ENCODE data around the gene YIPF5.

Gene YIPF5

DNA sequence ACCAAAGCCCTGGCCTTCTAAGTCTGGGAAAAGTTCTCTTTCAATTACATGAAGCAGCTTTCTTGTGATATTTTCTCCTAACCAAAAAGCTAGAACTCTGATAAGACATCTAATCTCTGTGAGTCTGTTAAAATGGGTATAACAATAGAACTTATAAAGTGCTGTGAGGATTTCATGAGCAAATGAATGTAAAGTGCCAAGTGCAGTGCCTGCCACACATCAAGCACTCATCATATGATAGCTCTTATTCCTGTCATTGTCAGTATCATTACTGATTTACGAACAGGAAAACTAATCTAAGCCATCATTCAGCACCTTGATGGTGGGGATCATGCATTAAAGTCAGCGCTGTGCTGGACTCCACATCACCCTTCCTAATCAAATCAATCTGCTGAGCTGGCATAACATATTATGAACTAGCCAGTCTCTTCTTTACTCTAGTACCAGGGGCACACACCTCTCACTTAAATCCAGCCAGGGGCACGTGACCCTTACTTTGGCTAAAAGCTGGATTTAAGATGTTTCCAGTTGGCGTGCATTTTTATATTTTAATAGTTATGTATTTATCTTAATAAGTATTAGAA is 37.3 kb downstream of the YIPF5 start:
- FAIRE-seq (no peak), DNase-seq (ENCODE audit: insufficient read length, low spot score) (no peak)
- no peak for TF ChIP-seq POLR2A (IDR thresholded peaks at IDR 0.05; ENCODE audit: low read depth, low read length)
- no peak for TF ChIP-seq TAF1 (IDR thresholded peaks at IDR 0.05; ENCODE audit: low read depth, low read length)
- TF ChIP-seq PAX5 (IDR thresholded peaks at IDR 0.05; ENCODE audit: insufficient read depth, low read length, severe bottlenecking) = no peak
- no peak for TF ChIP-seq POU2F2 (IDR thresholded peaks at IDR 0.05; ENCODE audit: low read depth, low read length)
- TF ChIP-seq POLR2AphosphoS5 (IDR thresholded peaks at IDR 0.05; ENCODE audit: low read depth, low read length) = no peak
- no peak for TF ChIP-seq SPI1 (IDR thresholded peaks at IDR 0.05; ENCODE audit: low read depth, low read length)

GRCh38 chr5:144131261-144131660 is 39.2 kb downstream of the YIPF5 start:
- DNase-seq (ENCODE audit: insufficient read length, low spot score) (no peak), FAIRE-seq (no peak)
- TF ChIP-seq POU2F2 (IDR thresholded peaks at IDR 0.05; ENCODE audit: low read depth, low read length) (no peak), TAF1 (IDR thresholded peaks at IDR 0.05; ENCODE audit: low read depth, low read length) (no peak), PAX5 (IDR thresholded peaks at IDR 0.05; ENCODE audit: insufficient read depth, low read length, severe bottlenecking) (no peak), POLR2A (IDR thresholded peaks at IDR 0.05; ENCODE audit: low read depth, low read length) (no peak), SPI1 (IDR thresholded peaks at IDR 0.05; ENCODE audit: low read depth, low read length) (no peak), POLR2AphosphoS5 (IDR thresholded peaks at IDR 0.05; ENCODE audit: low read depth, low read length) (no peak)

DNA sequence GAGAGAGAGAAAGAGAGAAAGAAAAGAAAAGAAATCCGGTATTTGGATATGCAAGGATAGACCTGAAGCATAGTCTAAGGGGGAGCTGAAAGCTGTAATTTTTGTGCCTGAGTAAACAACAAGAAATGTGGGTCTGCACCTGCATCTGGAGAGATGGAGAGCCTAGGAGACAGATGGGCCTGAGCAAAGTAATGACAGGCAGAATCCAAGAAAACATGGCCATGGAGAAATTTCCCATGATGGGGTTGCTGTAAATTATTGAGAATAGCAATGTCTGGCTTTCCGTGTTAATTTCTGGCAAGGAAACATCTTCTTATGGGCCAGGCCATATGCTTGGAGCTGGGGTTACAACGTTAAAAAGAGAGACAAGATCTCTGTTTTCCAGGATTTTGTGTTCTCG is 40.2 kb downstream of the YIPF5 start:
- FAIRE-seq (no peak), DNase-seq (ENCODE audit: insufficient read length, low spot score) (no peak)
- TF ChIP-seq POLR2AphosphoS5 (IDR thresholded peaks at IDR 0.05; ENCODE audit: low read depth, low read length) = no peak
- TF ChIP-seq SPI1 (IDR thresholded peaks at IDR 0.05; ENCODE audit: low read depth, low read length) = no peak
- no peak for TF ChIP-seq POLR2A (IDR thresholded peaks at IDR 0.05; ENCODE audit: low read depth, low read length)
- TF ChIP-seq TAF1 (IDR thresholded peaks at IDR 0.05; ENCODE audit: low read depth, low read length) = no peak
- TF ChIP-seq PAX5 (IDR thresholded peaks at IDR 0.05; ENCODE audit: insufficient read depth, low read length, severe bottlenecking) = no peak
- TF ChIP-seq POU2F2 (IDR thresholded peaks at IDR 0.05; ENCODE audit: low read depth, low read length) = no peak

- no peak for FAIRE-seq
- no peak for DNase-seq (ENCODE audit: insufficient read length, low spot score)
- TF ChIP-seq SPI1 (IDR thresholded peaks at IDR 0.05; ENCODE audit: low read depth, low read length) (no peak), TAF1 (IDR thresholded peaks at IDR 0.05; ENCODE audit: low read depth, low read length) (no peak), POLR2AphosphoS5 (IDR thresholded peaks at IDR 0.05; ENCODE audit: low read depth, low read length) (no peak)
Observed at GRCh38 chr5:144128844-144129243, 41.6 kb downstream of the YIPF5 start.

- DNase-seq (ENCODE audit: insufficient read length, low spot score) = no peak
- no peak for TF ChIP-seq POLR2A (IDR thresholded peaks at IDR 0.05; ENCODE audit: low read depth, low read length)
- TF ChIP-seq POU2F2 (IDR thresholded peaks at IDR 0.05; ENCODE audit: low read depth, low read length) = no peak
- TF ChIP-seq TAF1 (IDR thresholded peaks at IDR 0.05; ENCODE audit: low read depth, low read length) = no peak
- TF ChIP-seq SPI1 (IDR thresholded peaks at IDR 0.05; ENCODE audit: low read depth, low read length) = no peak
- no peak for TF ChIP-seq POLR2AphosphoS5 (IDR thresholded peaks at IDR 0.05; ENCODE audit: low read depth, low read length)
- FAIRE-seq = no peak
Observed at GRCh38 chr5:144126707-144127106, 43.8 kb downstream of the YIPF5 start.

DNA sequence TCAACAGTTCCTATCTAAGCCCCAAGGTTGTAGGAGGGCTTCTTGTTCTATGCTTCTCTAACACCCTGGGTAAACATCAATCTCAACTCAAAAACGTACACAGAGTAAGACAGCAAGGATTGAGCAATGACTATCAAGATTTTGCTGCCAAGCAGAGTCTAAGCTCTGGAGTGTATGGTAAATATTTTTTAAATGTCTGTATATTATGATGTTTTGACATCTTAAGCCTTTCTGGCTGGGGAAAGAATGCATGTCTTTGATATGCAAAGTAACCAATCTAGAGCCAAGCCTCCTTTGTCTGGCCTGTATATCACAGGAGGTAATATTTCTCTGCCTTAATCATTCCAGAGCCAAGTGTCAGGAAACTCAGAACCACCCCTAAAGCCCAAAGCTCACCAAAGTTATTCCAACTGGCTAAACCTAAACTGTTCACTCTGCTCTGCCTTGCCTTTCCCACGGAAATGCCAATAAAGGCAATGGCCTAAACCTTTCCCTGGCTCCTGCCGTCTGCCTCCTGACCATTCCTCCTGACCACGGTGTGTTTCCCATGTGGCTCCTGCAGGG is 45.2 kb downstream of the YIPF5 start:
- FAIRE-seq = no peak
- no peak for DNase-seq (ENCODE audit: insufficient read length, low spot score)
- TF ChIP-seq POLR2A (IDR thresholded peaks at IDR 0.05; ENCODE audit: low read depth, low read length) (no peak), POLR2AphosphoS5 (IDR thresholded peaks at IDR 0.05; ENCODE audit: low read depth, low read length) (no peak), TAF1 (IDR thresholded peaks at IDR 0.05; ENCODE audit: low read depth, low read length) (no peak), PAX5 (IDR thresholded peaks at IDR 0.05; ENCODE audit: insufficient read depth, low read length, severe bottlenecking) (no peak), SPI1 (IDR thresholded peaks at IDR 0.05; ENCODE audit: low read depth, low read length) (no peak), POU2F2 (IDR thresholded peaks at IDR 0.05; ENCODE audit: low read depth, low read length) (no peak)

- no peak for DNase-seq (ENCODE audit: insufficient read length, low spot score)
- TF ChIP-seq POLR2A (IDR thresholded peaks at IDR 0.05; ENCODE audit: low read depth, low read length) (no peak), TAF1 (IDR thresholded peaks at IDR 0.05; ENCODE audit: low read depth, low read length) (no peak), POU2F2 (IDR thresholded peaks at IDR 0.05; ENCODE audit: low read depth, low read length) (no peak)
- FAIRE-seq = no peak
Observed at GRCh38 chr5:144122641-144123040, 47.8 kb downstream of the YIPF5 start.

GRCh38 chr5:144122081-144122480 is 48.4 kb downstream of the YIPF5 start:
- DNase-seq (ENCODE audit: insufficient read length, low spot score) (no peak), FAIRE-seq (no peak)
- no peak for TF ChIP-seq POLR2AphosphoS5 (IDR thresholded peaks at IDR 0.05; ENCODE audit: low read depth, low read length)
- no peak for TF ChIP-seq POLR2A (IDR thresholded peaks at IDR 0.05; ENCODE audit: low read depth, low read length)
- TF ChIP-seq SPI1 (IDR thresholded peaks at IDR 0.05; ENCODE audit: low read depth, low read length) = no peak
- no peak for TF ChIP-seq PAX5 (IDR thresholded peaks at IDR 0.05; ENCODE audit: insufficient read depth, low read length, severe bottlenecking)
- no peak for TF ChIP-seq TAF1 (IDR thresholded peaks at IDR 0.05; ENCODE audit: low read depth, low read length)

- FAIRE-seq (no peak), DNase-seq (ENCODE audit: insufficient read length, low spot score) (no peak)
- TF ChIP-seq SPI1 (IDR thresholded peaks at IDR 0.05; ENCODE audit: low read depth, low read length) (no peak), POLR2AphosphoS5 (IDR thresholded peaks at IDR 0.05; ENCODE audit: low read depth, low read length) (no peak), POU2F2 (IDR thresholded peaks at IDR 0.05; ENCODE audit: low read depth, low read length) (no peak), TAF1 (IDR thresholded peaks at IDR 0.05; ENCODE audit: low read depth, low read length) (no peak), PAX5 (IDR thresholded peaks at IDR 0.05; ENCODE audit: insufficient read depth, low read length, severe bottlenecking) (no peak), POLR2A (IDR thresholded peaks at IDR 0.05; ENCODE audit: low read depth, low read length) (no peak)
Observed at GRCh38 chr5:144121577-144121976, 48.9 kb downstream of the YIPF5 start.

GRCh38 chr5:144120661-144121180 is 49.7 kb downstream of the YIPF5 start:
- DNase-seq (ENCODE audit: insufficient read length, low spot score) = no peak

More at GRCh38 chr5:144120661-144121180, 49.7 kb downstream of the YIPF5 start:
- FAIRE-seq = no peak
- no peak for TF ChIP-seq POLR2AphosphoS5 (IDR thresholded peaks at IDR 0.05; ENCODE audit: low read depth, low read length)
- no peak for TF ChIP-seq PAX5 (IDR thresholded peaks at IDR 0.05; ENCODE audit: insufficient read depth, low read length, severe bottlenecking)
- TF ChIP-seq POLR2A (IDR thresholded peaks at IDR 0.05; ENCODE audit: low read depth, low read length) = no peak
- no peak for TF ChIP-seq POU2F2 (IDR thresholded peaks at IDR 0.05; ENCODE audit: low read depth, low read length)
- no peak for TF ChIP-seq TAF1 (IDR thresholded peaks at IDR 0.05; ENCODE audit: low read depth, low read length)
- no peak for TF ChIP-seq SPI1 (IDR thresholded peaks at IDR 0.05; ENCODE audit: low read depth, low read length)

All from GM12891 (cell line).